PFSK-1 (cell line): Measurements from ENCODE around the gene PISD.

Experiments
- FOXP2 ChIP-seq: optimal IDR thresholded peaks from 2 replicates; pipeline ENCODE3; 2011; ENCODE audit warnings: borderline replicate concordance, control low read depth, inconsistent platforms; ENCODE audit not compliant: insufficient read depth; ENCODE audit errors: extremely low read length, extremely low read depth
- POLR2AphosphoS5 ChIP-seq: IDR thresholded peaks from 2 replicates; pipeline ENCODE4 v1.6.1; 2012; ENCODE audit warnings: low read depth, mild to moderate bottlenecking, control low read depth, low read length, moderate library complexity
- SIN3A ChIP-seq: IDR thresholded peaks from 2 replicates; pipeline ENCODE4 v1.6.1; 2012; ENCODE audit warnings: mild to moderate bottlenecking, low read length, moderate library complexity, borderline replicate concordance; ENCODE audit not compliant: insufficient read depth
- TAF1 ChIP-seq: IDR thresholded peaks from 2 replicates; pipeline ENCODE4 v1.6.1; 2012; ENCODE audit warnings: low read length, control low read depth, borderline replicate concordance; ENCODE audit not compliant: insufficient read depth
- TF ChIP-seq, protein P1 (sequence below), 2 experiments: IDR thresholded peaks; 2 replicates each; pipeline versions ENCODE4 v1.6.1 to v1.8.0; 2011 to 2012; ENCODE audit warnings: low read depth in 2 of 2, low read length in 2 of 2, control low read depth in 1 of 2, inconsistent platforms in 1 of 2, mild to moderate bottlenecking in 1 of 2, moderate library complexity in 1 of 2; ENCODE audit not compliant: insufficient read depth in 1 of 2

DNA sequence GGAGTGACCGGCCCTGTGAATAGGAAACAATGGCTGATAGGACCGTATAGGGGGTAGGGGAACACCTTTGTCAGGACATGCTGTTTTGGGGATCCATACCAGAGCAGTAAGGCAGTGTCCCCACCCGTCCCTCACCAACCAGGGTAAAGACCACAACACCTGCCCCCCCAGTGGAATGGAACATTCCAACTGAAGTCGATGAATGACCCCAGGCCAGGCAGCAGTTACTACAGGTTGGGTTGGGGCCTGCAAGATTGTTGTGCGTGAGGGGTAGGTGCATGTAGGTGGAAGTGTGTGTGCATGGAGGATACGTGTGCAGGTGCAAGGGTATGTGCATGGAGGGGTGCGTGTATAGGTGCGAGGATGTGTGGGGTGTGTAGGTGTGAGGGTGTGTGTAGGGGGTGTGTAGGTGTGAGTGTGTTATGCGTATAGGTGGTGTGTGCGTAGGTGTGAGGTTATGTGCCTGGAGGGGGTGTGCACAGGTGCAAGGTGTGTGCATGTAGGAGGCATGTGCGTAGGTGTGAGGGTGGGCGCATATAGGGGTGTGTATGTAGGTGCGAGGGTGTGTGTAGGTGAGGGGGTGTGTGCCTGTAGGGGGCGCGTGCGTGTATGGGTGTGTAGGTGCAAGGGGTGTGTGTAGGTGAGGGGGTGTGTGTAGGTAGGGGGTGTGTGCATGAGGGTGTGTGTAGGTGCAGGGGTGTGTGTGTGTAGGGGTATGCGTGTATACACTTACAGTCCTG lies 32.9 kb downstream of the PISD start:
- TF ChIP-seq FOXP2 (no peak), POLR2AphosphoS5 (no peak), TAF1 (no peak), SIN3A (no peak)
- TF ChIP-seq, protein P1, sequence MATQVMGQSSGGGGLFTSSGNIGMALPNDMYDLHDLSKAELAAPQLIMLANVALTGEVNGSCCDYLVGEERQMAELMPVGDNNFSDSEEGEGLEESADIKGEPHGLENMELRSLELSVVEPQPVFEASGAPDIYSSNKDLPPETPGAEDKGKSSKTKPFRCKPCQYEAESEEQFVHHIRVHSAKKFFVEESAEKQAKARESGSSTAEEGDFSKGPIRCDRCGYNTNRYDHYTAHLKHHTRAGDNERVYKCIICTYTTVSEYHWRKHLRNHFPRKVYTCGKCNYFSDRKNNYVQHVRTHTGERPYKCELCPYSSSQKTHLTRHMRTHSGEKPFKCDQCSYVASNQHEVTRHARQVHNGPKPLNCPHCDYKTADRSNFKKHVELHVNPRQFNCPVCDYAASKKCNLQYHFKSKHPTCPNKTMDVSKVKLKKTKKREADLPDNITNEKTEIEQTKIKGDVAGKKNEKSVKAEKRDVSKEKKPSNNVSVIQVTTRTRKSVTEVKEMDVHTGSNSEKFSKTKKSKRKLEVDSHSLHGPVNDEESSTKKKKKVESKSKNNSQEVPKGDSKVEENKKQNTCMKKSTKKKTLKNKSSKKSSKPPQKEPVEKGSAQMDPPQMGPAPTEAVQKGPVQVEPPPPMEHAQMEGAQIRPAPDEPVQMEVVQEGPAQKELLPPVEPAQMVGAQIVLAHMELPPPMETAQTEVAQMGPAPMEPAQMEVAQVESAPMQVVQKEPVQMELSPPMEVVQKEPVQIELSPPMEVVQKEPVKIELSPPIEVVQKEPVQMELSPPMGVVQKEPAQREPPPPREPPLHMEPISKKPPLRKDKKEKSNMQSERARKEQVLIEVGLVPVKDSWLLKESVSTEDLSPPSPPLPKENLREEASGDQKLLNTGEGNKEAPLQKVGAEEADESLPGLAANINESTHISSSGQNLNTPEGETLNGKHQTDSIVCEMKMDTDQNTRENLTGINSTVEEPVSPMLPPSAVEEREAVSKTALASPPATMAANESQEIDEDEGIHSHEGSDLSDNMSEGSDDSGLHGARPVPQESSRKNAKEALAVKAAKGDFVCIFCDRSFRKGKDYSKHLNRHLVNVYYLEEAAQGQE (IDR thresholded peaks at IDR 0.05; ENCODE audit: insufficient read depth in 1 of 2, low read depth in 2 of 2, low read length in 2 of 2): no peak
